DOHH2 (cell line): ENCODE results near the gene FKBP1A.

ENCODE experiments used
- EZH2phosphoT487 ChIP-seq: fragments of 200-600 bp; sonication (generic); IDR thresholded peaks from 2 replicates; pipeline ENCODE4 v1.6.1; 2017; ENCODE audit warnings: borderline replicate concordance, mild to moderate bottlenecking, antibody characterized with exemption, low read length, moderate library complexity, mixed read lengths
- TF ChIP-seq, protein P1 (sequence below): fragments of 200-600 bp; sonication (generic); IDR thresholded peaks from one replicate; pipeline ENCODE4 v1.5.1; 2014; ENCODE audit warnings: antibody characterized with exemption, mild to moderate bottlenecking, low read depth, low read length; ENCODE audit not compliant: poor library complexity, severe bottlenecking

DNA sequence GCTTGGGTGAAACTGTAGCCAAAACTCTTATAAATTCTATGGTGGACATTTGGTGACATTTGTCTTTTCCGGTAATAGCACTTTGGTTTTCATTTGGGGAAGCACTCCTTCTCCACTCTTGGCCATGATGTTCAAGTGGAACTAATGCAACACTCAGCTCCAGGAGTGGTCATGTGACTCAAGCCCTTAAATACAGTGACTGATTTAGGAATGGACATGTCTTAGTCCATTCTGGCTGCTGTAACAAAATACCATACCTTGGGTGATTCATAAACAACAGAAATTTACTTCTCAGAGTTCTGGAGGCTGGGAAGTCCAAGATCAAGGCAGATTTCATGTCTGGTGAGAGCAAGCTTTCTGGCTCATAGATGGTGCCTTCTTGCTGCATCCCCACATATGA is 10.8 kb upstream of the FKBP1A start:
- TF ChIP-seq EZH2phosphoT487: no peak
- TF ChIP-seq, protein P1, sequence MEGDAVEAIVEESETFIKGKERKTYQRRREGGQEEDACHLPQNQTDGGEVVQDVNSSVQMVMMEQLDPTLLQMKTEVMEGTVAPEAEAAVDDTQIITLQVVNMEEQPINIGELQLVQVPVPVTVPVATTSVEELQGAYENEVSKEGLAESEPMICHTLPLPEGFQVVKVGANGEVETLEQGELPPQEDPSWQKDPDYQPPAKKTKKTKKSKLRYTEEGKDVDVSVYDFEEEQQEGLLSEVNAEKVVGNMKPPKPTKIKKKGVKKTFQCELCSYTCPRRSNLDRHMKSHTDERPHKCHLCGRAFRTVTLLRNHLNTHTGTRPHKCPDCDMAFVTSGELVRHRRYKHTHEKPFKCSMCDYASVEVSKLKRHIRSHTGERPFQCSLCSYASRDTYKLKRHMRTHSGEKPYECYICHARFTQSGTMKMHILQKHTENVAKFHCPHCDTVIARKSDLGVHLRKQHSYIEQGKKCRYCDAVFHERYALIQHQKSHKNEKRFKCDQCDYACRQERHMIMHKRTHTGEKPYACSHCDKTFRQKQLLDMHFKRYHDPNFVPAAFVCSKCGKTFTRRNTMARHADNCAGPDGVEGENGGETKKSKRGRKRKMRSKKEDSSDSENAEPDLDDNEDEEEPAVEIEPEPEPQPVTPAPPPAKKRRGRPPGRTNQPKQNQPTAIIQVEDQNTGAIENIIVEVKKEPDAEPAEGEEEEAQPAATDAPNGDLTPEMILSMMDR: no peak
